GM19467 (cell line): ENCODE results near the gene ACSS1.

Experiments used
- ATAC-seq: cut with Tn5 transposase; IDR thresholded peaks from one replicate; pipeline ENCODE4 v1.9.1; 2021; ENCODE audit warnings: mild to moderate bottlenecking, moderate library complexity; ENCODE audit not compliant: unreplicated experiment

The ACSS1 gene

DNA sequence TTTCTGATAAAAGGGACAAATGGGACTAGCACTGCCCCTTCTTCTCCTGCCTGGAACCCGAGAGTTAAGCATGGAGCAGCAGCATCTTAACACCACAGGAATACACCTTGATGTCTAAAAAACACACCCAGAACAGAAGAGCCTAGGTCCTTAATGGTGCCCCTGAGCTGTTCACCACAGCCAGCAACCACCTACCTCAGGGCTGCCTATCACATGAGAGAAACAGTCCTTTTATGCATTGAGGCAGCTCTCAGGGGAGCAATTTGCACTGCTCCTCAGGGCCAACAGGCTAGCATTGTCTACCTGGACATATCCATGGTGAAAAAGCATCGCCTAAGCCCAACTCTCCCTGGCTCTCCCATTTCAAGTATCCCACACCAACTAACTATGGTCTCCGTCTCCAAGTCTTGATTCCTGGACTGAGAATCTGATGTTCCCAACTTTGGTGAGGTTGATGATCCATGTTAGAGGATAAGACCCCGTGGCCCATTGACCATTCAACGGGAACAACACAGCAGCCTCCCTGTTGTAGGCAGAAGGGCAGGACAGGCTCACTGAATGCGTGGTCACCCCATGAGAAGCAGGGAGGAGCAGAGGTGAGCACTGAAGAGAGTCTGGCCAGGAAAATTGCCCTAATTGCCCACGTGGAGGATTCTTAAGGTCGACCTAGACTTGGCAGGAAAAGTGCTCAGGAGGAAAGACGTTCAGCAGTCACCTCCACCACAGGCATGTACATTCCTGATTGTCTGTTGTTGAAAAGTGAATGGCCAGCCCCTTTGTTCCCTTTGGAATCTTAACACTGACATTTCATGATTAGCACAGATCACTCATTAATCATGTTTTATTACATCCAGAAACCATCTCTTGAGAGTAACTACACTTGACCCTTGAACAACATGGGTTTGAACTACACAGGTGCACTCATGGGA lies 61.2 kb downstream of the ACSS1 start:
- ATAC-seq = no peak

- ATAC-seq = no peak
Measured at GRCh38 chr20:24995741-24996448, 62.0 kb downstream of the ACSS1 start.

DNA sequence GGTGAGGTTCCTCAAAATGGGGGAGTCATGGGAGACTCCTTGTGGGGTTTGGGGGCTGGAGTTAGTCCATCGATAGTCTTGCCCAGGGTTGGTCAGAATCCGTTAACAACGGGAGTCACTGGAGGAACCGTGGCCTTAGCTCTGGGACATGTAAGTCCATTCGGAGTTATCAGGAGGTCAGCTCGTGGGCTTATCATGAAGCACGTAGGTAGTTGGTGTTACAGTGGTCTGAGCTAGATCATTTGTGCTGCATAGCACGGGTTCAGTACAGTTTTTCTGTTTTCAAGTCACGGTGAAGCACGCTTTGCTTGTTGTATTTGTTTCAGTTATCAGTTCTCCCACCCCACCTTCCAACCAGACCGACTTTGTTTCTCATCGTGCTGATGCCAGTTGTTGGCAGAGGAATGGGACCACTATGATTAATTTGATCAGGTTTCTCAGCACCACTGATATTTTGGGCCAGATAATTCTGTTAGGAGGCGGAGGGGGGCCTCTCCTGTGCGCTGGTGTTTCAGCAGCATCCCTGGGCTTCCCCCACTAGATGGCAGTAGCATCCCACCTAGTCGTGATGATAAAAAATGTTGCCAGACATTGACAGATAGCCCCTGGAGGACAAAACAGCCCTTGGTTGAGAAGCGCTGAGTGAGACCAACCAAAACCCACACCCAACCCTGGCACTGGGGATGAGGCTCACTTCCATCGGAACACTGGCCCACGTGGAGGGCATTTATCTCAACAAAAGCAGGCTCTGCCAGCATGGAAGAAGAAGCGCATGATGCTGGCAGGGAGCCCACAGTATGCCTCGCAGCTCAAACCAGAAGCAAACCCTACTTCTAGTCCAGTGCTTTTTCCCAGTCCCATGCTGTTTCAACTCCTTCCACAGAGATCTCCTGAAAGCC lies 63.2 kb downstream of the ACSS1 start:
- no peak for ATAC-seq

GRCh38 chr20:24994186-24994465 lies 63.8 kb downstream of the ACSS1 start:
- no peak for ATAC-seq

DNA sequence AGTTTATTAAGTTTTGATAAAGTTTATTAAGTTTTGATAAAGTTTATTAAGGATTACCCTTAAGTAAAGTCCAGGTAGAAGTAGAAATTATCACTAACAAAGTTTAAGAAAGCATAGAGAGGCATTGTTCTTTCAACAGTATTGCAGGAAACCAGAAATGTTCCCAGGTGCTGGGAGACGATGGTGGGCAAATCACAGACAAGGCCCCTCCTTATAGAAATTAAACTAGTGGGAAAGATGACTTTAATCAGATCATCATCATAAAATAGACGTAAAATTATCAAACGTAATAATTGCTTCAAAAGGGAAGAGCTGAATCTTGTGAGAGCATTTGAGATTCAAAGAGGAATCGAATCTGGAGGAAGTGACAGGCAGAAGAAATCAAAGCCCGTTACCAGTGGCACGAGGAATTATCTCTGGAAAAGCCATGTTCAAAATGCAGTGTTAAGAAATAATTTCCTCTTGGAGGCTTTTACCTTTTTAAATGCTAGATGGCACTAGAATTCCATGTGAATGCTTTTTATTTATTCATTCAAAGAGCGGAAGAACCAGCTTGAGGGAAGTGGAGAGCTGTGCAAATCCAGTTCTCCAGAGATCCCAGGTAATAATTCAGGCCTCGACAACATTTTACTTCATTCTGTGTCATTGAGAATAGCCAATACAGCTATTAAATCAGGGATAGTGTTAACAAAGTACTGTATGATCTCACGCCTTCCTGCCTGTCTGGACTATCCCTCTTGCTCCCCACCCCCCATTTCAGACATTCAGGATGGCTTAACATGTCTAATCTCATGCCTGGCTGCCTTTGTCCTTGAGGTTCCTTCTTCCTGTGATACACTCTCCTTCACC lies 64.4 kb downstream of the ACSS1 start:
- no peak for ATAC-seq

DNA sequence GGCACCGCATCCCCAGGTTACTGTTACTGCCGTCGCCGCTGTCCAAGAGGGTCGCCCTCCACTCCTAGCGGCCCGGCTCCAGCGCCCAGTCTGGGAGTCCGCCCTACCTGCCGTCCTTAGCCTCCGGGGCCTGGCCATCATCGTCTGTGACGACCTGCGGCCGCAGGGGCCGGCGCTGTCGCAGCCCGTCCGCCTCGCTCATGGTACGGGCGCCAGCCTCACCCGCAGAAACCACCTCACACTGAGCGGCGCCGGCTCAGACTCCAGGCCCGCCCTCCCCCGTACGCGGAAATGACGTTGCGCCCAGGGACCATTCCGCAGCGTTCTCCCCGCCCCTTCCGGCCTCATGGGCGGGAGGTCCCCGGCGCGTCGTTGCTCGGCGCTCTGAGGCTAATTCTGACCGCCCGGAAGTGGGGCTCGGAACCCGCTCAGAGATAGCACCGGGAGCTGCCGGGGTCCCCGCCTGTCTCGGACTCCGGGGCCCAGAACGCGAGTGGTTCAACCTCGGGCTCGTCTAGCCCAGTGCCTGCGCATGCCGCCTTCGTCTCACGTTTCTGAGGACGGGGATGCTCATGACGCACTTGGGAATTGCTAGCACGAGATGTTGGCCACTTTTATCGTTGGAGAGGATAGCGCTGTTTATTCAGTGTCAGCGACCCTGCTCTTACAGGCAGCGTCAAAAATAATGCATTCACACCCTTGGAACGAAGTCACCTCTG lies 65.3 kb downstream of the ACSS1 start, which contains the start of gene APMAP:
TSS of gene APMAP (minus strand) at position 265 of the 719 bp plus-strand sequence. CDS start at position 202, 63 bp downstream.
- peak; percentile 96 for ATAC-seq

GRCh38 chr20:24991897-24992486 lies 65.9 kb downstream of the ACSS1 start:
- peak; percentile 7 for ATAC-seq

GRCh38 chr20:24990810-24991252 lies 67.1 kb downstream of the ACSS1 start:
- no peak for ATAC-seq

DNA sequence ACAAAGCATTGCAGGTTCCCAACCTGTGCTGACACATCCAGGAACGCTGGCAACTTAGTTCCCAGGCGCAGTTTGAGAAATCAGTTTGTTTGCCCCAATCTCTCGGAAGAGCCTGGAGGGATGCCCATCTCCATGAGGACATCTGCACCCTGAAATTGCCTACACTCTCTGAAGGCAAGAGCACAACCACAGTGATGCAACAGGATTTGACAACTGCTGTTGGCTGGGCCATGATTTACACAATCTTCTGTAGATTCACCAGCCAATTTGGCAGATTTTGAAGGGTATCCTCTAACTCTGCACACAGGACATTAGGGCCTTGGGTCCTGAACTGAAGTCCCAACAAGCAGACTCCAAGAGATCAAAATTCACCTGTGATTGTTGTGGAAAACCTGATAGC lies 68.8 kb downstream of the ACSS1 start:
- no peak for ATAC-seq

- ATAC-seq = no peak
Measured at GRCh38 chr20:24987873-24988835, 69.8 kb downstream of the ACSS1 start.

- ATAC-seq = no peak
Measured at GRCh38 chr20:24987244-24987643, 70.7 kb downstream of the ACSS1 start.

DNA sequence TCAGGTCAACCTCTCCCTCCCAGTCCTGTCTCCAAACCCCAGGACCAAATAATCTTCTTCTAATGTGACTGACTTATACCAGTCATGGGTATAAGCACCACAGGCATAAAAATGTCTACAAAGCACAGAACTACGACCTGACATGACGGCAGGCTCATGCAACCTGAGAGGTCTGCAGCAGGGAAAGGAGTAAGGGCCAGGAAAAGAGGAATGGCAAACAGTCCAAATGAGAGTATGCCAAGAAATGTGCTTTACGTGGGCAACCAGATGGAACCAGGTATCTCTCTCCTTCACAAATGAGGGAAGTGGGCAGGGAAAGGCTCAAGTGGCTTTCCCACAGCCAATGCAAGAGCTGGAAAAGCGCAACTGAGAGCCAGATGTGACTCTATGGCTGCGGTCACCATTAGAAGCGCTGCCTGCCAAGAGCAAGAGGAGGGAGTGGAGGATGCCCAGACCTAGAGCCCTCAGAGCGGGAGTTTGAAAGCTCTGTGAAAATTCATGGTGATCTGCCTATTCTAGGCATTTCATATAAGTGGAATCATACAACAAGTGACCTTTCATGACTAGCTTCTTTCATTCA lies 71.4 kb downstream of the ACSS1 start:
- no peak for ATAC-seq

GRCh38 chr20:24985802-24986201 lies 72.1 kb downstream of the ACSS1 start:
- no peak for ATAC-seq

GRCh38 chr20:24984961-24985640 lies 72.8 kb downstream of the ACSS1 start:
- ATAC-seq = no peak

DNA sequence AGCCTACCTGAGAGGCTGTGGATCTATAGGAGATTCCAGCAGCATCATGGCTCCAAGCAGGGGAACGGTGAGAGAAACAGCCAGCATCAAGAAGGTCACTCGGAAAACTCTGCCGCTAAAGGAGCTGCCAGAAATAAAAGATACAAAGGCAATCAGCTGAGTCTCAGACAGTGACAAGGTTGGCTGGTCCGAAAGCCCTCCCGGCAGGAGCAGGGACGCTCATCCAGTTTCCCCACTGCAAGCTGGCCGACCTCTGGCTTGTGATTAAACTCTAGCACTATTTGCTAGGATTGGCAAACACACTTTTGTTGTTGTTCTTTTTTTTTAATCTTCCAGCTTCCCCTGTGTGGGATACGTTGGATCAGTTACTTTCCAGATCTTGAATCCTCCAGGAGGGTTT lies 74.0 kb downstream of the ACSS1 start:
- ATAC-seq = no peak

DNA sequence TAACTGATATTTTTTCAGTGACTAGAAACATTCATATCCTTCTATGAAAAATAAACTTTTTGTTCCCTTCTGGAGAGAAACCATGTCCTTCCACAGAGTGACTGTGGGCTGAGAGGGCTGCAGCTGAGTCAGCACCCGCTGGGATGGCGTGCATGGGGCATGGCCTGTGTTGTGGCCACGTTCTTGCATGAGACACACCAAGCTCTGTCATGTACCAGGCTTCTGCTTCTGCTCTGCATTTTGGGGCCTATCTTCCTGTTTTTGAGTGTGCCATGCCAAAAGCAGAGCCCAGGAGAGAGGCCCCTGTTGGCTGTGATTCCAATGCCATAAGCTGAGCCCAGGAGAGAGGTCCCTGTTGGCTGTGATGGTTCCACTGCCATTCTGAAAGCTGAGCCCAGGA lies 76.1 kb downstream of the ACSS1 start:
- ATAC-seq = no peak

DNA sequence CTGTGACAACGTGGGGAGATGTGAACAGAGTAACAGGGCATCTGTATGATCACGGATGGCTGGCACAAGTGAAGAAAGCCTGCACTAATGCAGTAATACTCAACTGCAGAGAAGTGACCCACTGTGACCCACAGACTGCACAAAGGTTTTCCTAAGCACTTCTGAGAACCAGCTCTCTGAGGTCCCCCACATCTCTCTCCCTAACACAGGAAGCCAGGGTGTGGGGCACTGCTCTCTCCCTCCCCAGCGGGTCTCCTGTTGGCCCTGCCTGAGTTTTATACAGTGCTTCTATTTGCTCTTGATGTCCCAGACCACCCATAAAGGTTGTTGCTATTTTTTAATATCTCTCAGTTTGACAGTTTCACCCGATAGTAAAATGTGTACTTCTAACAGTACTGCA lies 76.7 kb downstream of the ACSS1 start:
- no peak for ATAC-seq
